Mesenchymal stem cell (in vitro differentiated cells and primary cell): ENCODE data around the gene SHISA3.
A peak's percentile ranks its signal among the peaks of the same experiment; 100 is the strongest.

Experiments used
- DNase-seq: peaks from one replicate; pipeline ENCODE4 v3.0.0-alpha.2; 2013
- H2AFZ ChIP-seq: one replicate; pipeline ENCODE4 v1.6.1; 2013; ENCODE audit warnings: low read depth, mild to moderate bottlenecking, control low read depth, inconsistent platforms, low read length, moderate library complexity
- H2AK5ac ChIP-seq: 2 replicates; pipeline ENCODE4 v1.6.1; 2013; ENCODE audit warnings: low read length, moderate library complexity, mild to moderate bottlenecking, inconsistent platforms; ENCODE audit not compliant: severe bottlenecking
- H2BK120ac ChIP-seq: one replicate; pipeline ENCODE4 v1.6.1; 2013; ENCODE audit warnings: low read depth, mild to moderate bottlenecking, inconsistent platforms, low read length, moderate library complexity
- H2BK12ac ChIP-seq, 2 experiments: one replicate each; pipeline ENCODE4 v1.6.1; 2013; ENCODE audit warnings: inconsistent platforms in 2 of 2, low read length in 2 of 2, mild to moderate bottlenecking in 2 of 2, moderate library complexity in 2 of 2, control low read depth in 1 of 2
- H2BK15ac ChIP-seq: one replicate; pipeline ENCODE4 v1.6.1; 2013; ENCODE audit warnings: mild to moderate bottlenecking, low read depth, inconsistent platforms; ENCODE audit not compliant: poor library complexity, severe bottlenecking
- H2BK5ac ChIP-seq: 2 replicates; pipeline ENCODE4 v1.6.1; 2013; ENCODE audit warnings: low read depth, mild to moderate bottlenecking, low read length, control low read depth, inconsistent platforms; ENCODE audit not compliant: poor library complexity, severe bottlenecking
- H3K14ac ChIP-seq, 2 experiments: one replicate each; pipeline ENCODE4 v1.6.1; 2013; ENCODE audit warnings: inconsistent platforms in 2 of 2, low read length in 2 of 2, control low read depth in 1 of 2, mild to moderate bottlenecking in 1 of 2, moderate library complexity in 1 of 2
- H3K18ac ChIP-seq, 2 experiments: one replicate each; pipeline ENCODE4 v1.6.1; 2013; ENCODE audit warnings: inconsistent platforms in 2 of 2, low read length in 2 of 2, control low read depth in 1 of 2, low read depth in 1 of 2, mild to moderate bottlenecking in 1 of 2
- H3K23ac ChIP-seq, 2 experiments: one replicate each; pipeline ENCODE4 v1.6.1; 2013; ENCODE audit warnings: inconsistent platforms in 2 of 2, low read length in 2 of 2, mild to moderate bottlenecking in 2 of 2, moderate library complexity in 2 of 2, control low read depth in 1 of 2
- H3K27ac ChIP-seq: 2 replicates; pipeline ENCODE4 v1.5.1; 2013; ENCODE audit warnings: mild to moderate bottlenecking, moderate library complexity, low read length, control low read depth, inconsistent platforms; ENCODE audit not compliant: poor library complexity, severe bottlenecking
- H3K27me3 ChIP-seq, 2 experiments: 2 replicates each; pipeline versions ENCODE4 v1.6.1 to v1.7.0; 2013; ENCODE audit warnings: low read length in 2 of 2, mild to moderate bottlenecking in 2 of 2, moderate library complexity in 2 of 2, control low read depth in 1 of 2, inconsistent platforms in 1 of 2; ENCODE audit not compliant: control insufficient read depth in 1 of 2, insufficient read depth in 1 of 2
- H3K36me3 ChIP-seq, 2 experiments: 2 replicates each; pipeline versions ENCODE4 v1.6.1 to v1.7.0; 2013; ENCODE audit warnings: low read length in 2 of 2, control low read depth in 1 of 2, inconsistent platforms in 1 of 2, low read depth in 1 of 2, mild to moderate bottlenecking in 1 of 2; ENCODE audit not compliant: insufficient read depth in 2 of 2, control insufficient read depth in 1 of 2
- H3K4ac ChIP-seq, 2 experiments: one replicate each; pipeline ENCODE4 v1.6.1; 2013; ENCODE audit warnings: inconsistent platforms in 2 of 2, low read length in 2 of 2, mild to moderate bottlenecking in 2 of 2, moderate library complexity in 2 of 2, control low read depth in 1 of 2, low read depth in 1 of 2
- H3K4me1 ChIP-seq: 2 replicates; pipeline ENCODE4 v1.6.1; 2013; ENCODE audit warnings: low read depth, low read length, control low read depth; ENCODE audit not compliant: control insufficient read depth, insufficient read depth
- H3K4me2 ChIP-seq: 2 replicates; pipeline ENCODE4 v1.6.1; 2013; ENCODE audit warnings: low read length, mild to moderate bottlenecking, inconsistent platforms; ENCODE audit not compliant: poor library complexity, severe bottlenecking
- H3K4me3 ChIP-seq, 2 experiments: 2 replicates each; pipeline versions ENCODE4 v1.5.1 to v1.7.0; 2013; ENCODE audit warnings: low read length in 2 of 2, mild to moderate bottlenecking in 2 of 2, control low read depth in 1 of 2, low read depth in 1 of 2; ENCODE audit not compliant: insufficient read depth in 1 of 2
- H3K79me1 ChIP-seq: replicated peaks from 2 replicates; pipeline ENCODE4 v1.6.1; 2013; ENCODE audit warnings: mild to moderate bottlenecking, control low read depth, low read length, inconsistent platforms; ENCODE audit not compliant: poor library complexity, severe bottlenecking
- H3K9ac ChIP-seq: 2 replicates; pipeline ENCODE4 v1.7.0; 2013; ENCODE audit warnings: mild to moderate bottlenecking, low read length, moderate library complexity
- H3K9me3 ChIP-seq: 2 replicates; pipeline ENCODE4 v1.7.0; 2013; ENCODE audit warnings: mild to moderate bottlenecking, low read length; ENCODE audit not compliant: control insufficient read depth
- H4K8ac ChIP-seq: one replicate; pipeline ENCODE4 v1.6.1; 2013; ENCODE audit warnings: inconsistent platforms, mild to moderate bottlenecking, low read length, moderate library complexity
- H4K91ac ChIP-seq: one replicate; pipeline ENCODE4 v1.6.1; 2013; ENCODE audit warnings: mild to moderate bottlenecking, low read length, inconsistent platforms
- WGBS: methylation state at CpG from one replicate; pipeline ENCODE4 v1.1.7; 2013; ENCODE audit warnings: mixed read lengths; 5-methylcytosine and 5-hydroxymethylcytosine counted together

Gene SHISA3

GRCh38 chr4:42417550-42417949 is 20.3 kb downstream of the SHISA3 start:
- H3K4me2 ChIP-seq: no peak overlapping the region
- H3K4ac ChIP-seq: no peak overlapping the region
- no peaks in the 10 kb centered on the region for H3K27me3 ChIP-seq
- no peak overlapping the region for H4K8ac ChIP-seq
- no peak overlapping the region for H3K4me3 ChIP-seq
- no peak overlapping the region for H3K14ac ChIP-seq
- no peak overlapping the region for H2AK5ac ChIP-seq
- H4K91ac ChIP-seq: no peak overlapping the region
- no peak for DNase-seq
- H3K23ac ChIP-seq: no peak overlapping the region
- H3K9ac ChIP-seq: no peak overlapping the region
- H3K9me3 ChIP-seq: no peaks in the 10 kb centered on the region
- 70% methylated on average over 2 of the region's 3 CpGs for WGBS
- H2BK5ac ChIP-seq: no peak overlapping the region
- peaks cover 4% of the 10 kb centered on the region for H3K4me1 ChIP-seq
- no peaks in the 10 kb centered on the region for H3K36me3 ChIP-seq
- no peak overlapping the region for H3K27ac ChIP-seq
- no peak overlapping the region for H2BK15ac ChIP-seq
- no peak overlapping the region for H2AFZ ChIP-seq
- H2BK120ac ChIP-seq: no peak overlapping the region
- H2BK12ac ChIP-seq: no peak overlapping the region
- no peaks in the 10 kb centered on the region for H3K79me1 ChIP-seq
- H3K18ac ChIP-seq: no peak overlapping the region

GRCh38 chr4:42420140-42420539 is 22.9 kb downstream of the SHISA3 start:
- Histone ChIP-seq H4K8ac (no peak overlapping the region), H3K79me1 (no peaks in the 10 kb centered on the region), H3K27ac (peak overlapping the region; percentile 68), H3K18ac (no peak overlapping the region), H3K14ac (no peak overlapping the region), H2BK5ac (no peak overlapping the region), H3K4me2 (no peak overlapping the region), H2BK15ac (no peak overlapping the region), H3K9me3 (no peaks in the 10 kb centered on the region), H2BK12ac (no peak overlapping the region), H3K4ac (no peak overlapping the region), H3K27me3 (no peaks in the 10 kb centered on the region), H3K23ac (no peak overlapping the region), H2BK120ac (no peak overlapping the region), H3K4me3 (no peak overlapping the region), H3K9ac (no peak overlapping the region), H3K36me3 (no peaks in the 10 kb centered on the region), H3K4me1 (no peaks in the 10 kb centered on the region), H4K91ac (no peak overlapping the region), H2AFZ (no peak overlapping the region), H2AK5ac (no peak overlapping the region)
- 71% methylated on average over 5 of the region's 5 CpGs for WGBS
- DNase-seq: peak; percentile 8

DNA sequence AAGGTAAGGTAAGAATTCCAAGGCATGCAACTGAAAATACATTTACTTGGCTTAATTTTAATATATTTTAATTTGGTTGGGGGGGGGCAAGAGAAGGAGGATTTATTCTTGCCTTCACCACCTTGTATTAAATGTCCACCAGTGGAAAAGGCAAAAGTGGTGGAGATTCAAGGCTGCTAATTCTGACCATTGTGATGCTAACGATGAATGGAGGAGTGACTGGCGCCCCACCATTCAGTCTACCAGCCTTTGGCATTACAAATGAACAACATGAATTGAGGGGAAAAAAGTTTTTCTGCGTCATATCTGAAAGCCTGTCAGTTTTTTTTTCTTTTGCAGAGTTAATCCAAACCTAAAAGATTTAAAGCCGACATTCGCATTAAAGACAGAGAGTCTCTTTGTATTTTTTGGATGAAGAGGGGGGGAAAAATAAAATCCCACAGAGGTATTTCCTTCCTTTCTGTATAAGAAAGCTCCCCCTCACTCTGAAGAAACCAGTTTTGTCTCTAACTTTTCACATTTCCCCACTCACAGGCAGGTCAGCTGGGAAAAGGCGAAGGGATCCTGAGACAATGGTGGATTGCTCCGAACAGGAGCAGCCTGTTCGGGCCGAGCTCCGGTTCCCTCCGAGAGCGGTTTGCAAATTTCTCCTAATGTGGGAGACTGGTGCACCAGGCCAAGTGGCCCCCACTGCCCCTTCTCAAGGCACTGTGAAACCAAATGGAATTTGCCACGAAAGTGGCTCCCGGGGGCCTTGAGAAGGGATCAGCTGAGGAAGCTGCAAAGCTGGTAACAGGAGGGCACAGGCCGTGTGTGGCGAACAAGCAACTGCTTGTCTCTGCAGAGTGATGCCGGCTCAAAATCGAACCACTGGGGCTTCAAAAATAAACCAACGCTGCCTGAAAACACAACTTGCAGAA is 28.1 kb downstream of the SHISA3 start:
- Histone ChIP-seq H4K8ac (no peak overlapping the region), H3K14ac (no peak overlapping the region), H3K18ac (no peak overlapping the region), H3K4ac (no peak overlapping the region), H3K27ac (no peak overlapping the region), H3K9ac (no peak overlapping the region), H4K91ac (no peak overlapping the region), H2BK5ac (no peak overlapping the region), H3K4me1 (no peaks in the 10 kb centered on the region), H2AK5ac (no peak overlapping the region), H3K27me3 (no peaks in the 10 kb centered on the region), H3K23ac (no peak overlapping the region), H3K4me2 (no peak overlapping the region), H2BK120ac (no peak overlapping the region), H2AFZ (no peak overlapping the region), H3K79me1 (no peaks in the 10 kb centered on the region), H3K36me3 (peaks cover 0 to 3% of the 10 kb centered on the region in 2 experiments), H2BK15ac (no peak overlapping the region), H3K4me3 (no peak overlapping the region), H3K9me3 (no peaks in the 10 kb centered on the region), H2BK12ac (no peak overlapping the region)
- no peak for DNase-seq
- WGBS: 78% methylated on average over 16 of the region's 19 CpGs

GRCh38 chr4:42428036-42428435 is 30.7 kb downstream of the SHISA3 start:
- Histone ChIP-seq H2BK5ac (no peak overlapping the region), H2BK12ac (no peak overlapping the region), H3K36me3 (peaks cover 0 to 3% of the 10 kb centered on the region in 2 experiments), H4K91ac (no peak overlapping the region), H3K9ac (no peak overlapping the region), H3K79me1 (no peaks in the 10 kb centered on the region), H3K4me1 (no peaks in the 10 kb centered on the region), H3K18ac (no peak overlapping the region), H3K14ac (no peak overlapping the region), H3K27me3 (no peaks in the 10 kb centered on the region), H4K8ac (no peak overlapping the region), H3K4me3 (no peak overlapping the region), H2BK15ac (no peak overlapping the region), H2BK120ac (no peak overlapping the region), H2AFZ (no peak overlapping the region), H3K9me3 (no peaks in the 10 kb centered on the region), H3K4me2 (no peak overlapping the region), H3K23ac (no peak overlapping the region), H2AK5ac (no peak overlapping the region), H3K4ac (no peak overlapping the region), H3K27ac (no peak overlapping the region)
- WGBS: 53% methylated on average over 2 of the region's 2 CpGs
- DNase-seq: no peak
